HG02943 (cell line): ENCODE data around the gene GPATCH8.

ENCODE experiments used
- ATAC-seq: cut with Tn5 transposase; IDR thresholded peaks from one replicate; pipeline ENCODE4 v1.9.1; 2021; ENCODE audit warnings: mild to moderate bottlenecking, low read depth, moderate library complexity; ENCODE audit not compliant: unreplicated experiment

GPATCH8 gene

GRCh38 chr17:44359458-44360143 is 143.6 kb downstream of the GPATCH8 start:
- no peak for ATAC-seq

- no peak for ATAC-seq
These were observed 144.2 kb downstream of the GPATCH8 start for GRCh38 chr17:44359006-44359405.

- no peak for ATAC-seq
These were observed 145.1 kb downstream of the GPATCH8 start for GRCh38 chr17:44358066-44358465.

GRCh38 chr17:44356241-44356640 is 147.0 kb downstream of the GPATCH8 start:
- ATAC-seq, result no peak

- no peak for ATAC-seq
These were observed 147.5 kb downstream of the GPATCH8 start for GRCh38 chr17:44355642-44356099.

GRCh38 chr17:44354582-44355561 is 148.3 kb downstream of the GPATCH8 start:
- no peak for ATAC-seq

- ATAC-seq, result no peak
These were observed 149.4 kb downstream of the GPATCH8 start for GRCh38 chr17:44353672-44354331.

GRCh38 chr17:44352828-44353671 is 150.2 kb downstream of the GPATCH8 start:
- ATAC-seq, result no peak

GRCh38 chr17:44351961-44352827 is 151.0 kb downstream of the GPATCH8 start:
- no peak for ATAC-seq

GRCh38 chr17:44351464-44351863 is 151.7 kb downstream of the GPATCH8 start:
- no peak for ATAC-seq

GRCh38 chr17:44350733-44351226 is 152.4 kb downstream of the GPATCH8 start:
- ATAC-seq, result no peak

GRCh38 chr17:44349553-44350070 is 153.6 kb downstream of the GPATCH8 start:
- no peak for ATAC-seq

- ATAC-seq, result no peak
These were observed 154.2 kb downstream of the GPATCH8 start for GRCh38 chr17:44348988-44349364.

GRCh38 chr17:44348234-44348987 is 154.8 kb downstream of the GPATCH8 start:
- ATAC-seq, result no peak
